ENCODE results near the gene POU4F2. TPM values are rescaled to one million over a fixed set of nuclear protein-coding genes. Genes with fewer than 3 reads are reported as not detected.

POU4F2 gene
- total RNA-seq (not detected), polyA plus RNA-seq (not detected)

GRCh38 chr4:146638786-146639505 is at the start of gene POU4F2:
TSS of gene POU4F2 (plus strand) at chr4:146638893. CDS start at chr4:146639141, 248 bp downstream.
- peak within 1 kb of the TSS in 3 of 4 donors; percentile 11 to 32 (median 26) for H3K4me3 ChIP-seq
- H3K27ac ChIP-seq, result no peak within 1 kb of the TSS
- peaks cover 28 to 99% (median 63%) of the 10 kb centered on the region in 3 donors for H3K27me3 ChIP-seq
- intact Hi-C loops (cut with DNase I), result no loop called here
- TF ChIP-seq POLR2A (IDR thresholded peaks at IDR 0.05), result no peak
- no peak for TF ChIP-seq EP300 (IDR thresholded peaks at IDR 0.05)
- no peak for TF ChIP-seq POLR2AphosphoS5 (IDR thresholded peaks at IDR 0.05)
- TF ChIP-seq CTCF (IDR thresholded peaks at IDR 0.05), result no peak
- DNase-seq, result no peak
- 3 to 22% methylated on average over 74 of the region's 74 CpGs for WGBS, 2 donors
- H3K4me1 ChIP-seq, result peaks cover 0 to 33% (median 21%) of the 10 kb centered on the region in 4 donors
- no peaks in the 10 kb centered on the region for H3K36me3 ChIP-seq
- H3K9me3 ChIP-seq, result no peaks in the 10 kb centered on the region

- H3K27ac ChIP-seq, result no peak overlapping the region
- no peaks in the 10 kb centered on the region for H3K27me3 ChIP-seq
- no peaks in the 10 kb centered on the region for H3K9me3 ChIP-seq
- no peaks in the 10 kb centered on the region for H3K36me3 ChIP-seq
- H3K4me1 ChIP-seq, result no peaks in the 10 kb centered on the region
- no peak for TF ChIP-seq POLR2A (IDR thresholded peaks at IDR 0.05)
- TF ChIP-seq EP300 (IDR thresholded peaks at IDR 0.05), result no peak
- TF ChIP-seq POLR2AphosphoS5 (IDR thresholded peaks at IDR 0.05), result no peak
- TF ChIP-seq CTCF (IDR thresholded peaks at IDR 0.05), result no peak
- intact Hi-C loops (cut with DNase I), result no loop called here
- no peak overlapping the region for H3K4me3 ChIP-seq
- 52 to 73% methylated on average over 3 of the region's 3 CpGs for WGBS, 2 donors
- DNase-seq, result no peak
Measured at GRCh38 chr4:146590801-146591200, 47.9 kb upstream of the POU4F2 start.

GRCh38 chr4:146592019-146592418 is 46.7 kb upstream of the POU4F2 start:
- 82 to 86% methylated on average over 2 of the region's 2 CpGs for WGBS, 2 donors
- Histone ChIP-seq H3K27ac (no peak overlapping the region), H3K4me3 (no peak overlapping the region), H3K27me3 (no peaks in the 10 kb centered on the region), H3K9me3 (no peaks in the 10 kb centered on the region), H3K4me1 (no peaks in the 10 kb centered on the region), H3K36me3 (no peaks in the 10 kb centered on the region)
- DNase-seq, result no peak
- intact Hi-C loops (cut with DNase I), result no loop called here
- TF ChIP-seq EP300 (IDR thresholded peaks at IDR 0.05) (no peak), POLR2AphosphoS5 (IDR thresholded peaks at IDR 0.05) (no peak), POLR2A (IDR thresholded peaks at IDR 0.05) (no peak), CTCF (IDR thresholded peaks at IDR 0.05) (no peak)

- Histone ChIP-seq H3K9me3 (no peaks in the 10 kb centered on the region), H3K36me3 (no peaks in the 10 kb centered on the region), H3K4me3 (no peak overlapping the region), H3K27me3 (peaks cover 2 to 80% (median 30%) of the 10 kb centered on the region in 3 donors), H3K27ac (no peak overlapping the region), H3K4me1 (peaks cover 0 to 7% (median under 1%) of the 10 kb centered on the region in 4 donors)
- no peak for DNase-seq
- TF ChIP-seq POLR2A (IDR thresholded peaks at IDR 0.05) (no peak), CTCF (IDR thresholded peaks at IDR 0.05) (no peak), EP300 (IDR thresholded peaks at IDR 0.05) (no peak), POLR2AphosphoS5 (IDR thresholded peaks at IDR 0.05) (no peak)
- intact Hi-C loops (cut with DNase I), result no loop called here
- 16 to 25% methylated on average over 28 of the region's 28 CpGs for WGBS, 2 donors
Measured at GRCh38 chr4:146632770-146633470, 5.8 kb upstream of the POU4F2 start.

All from sigmoid colon (tissue), 7 donors.